Stimulated activated naive CD8-positive, alpha-beta T cell treated with anti-CD3 and anti-CD28 coated beads, Interleukin-15, Interleukin-2, amounts not matched to agents 100 ng/mL and 50 ng/mL, for 24 hours (primary cell): Measurements from ENCODE around the gene ENOPH1.
"Not testable (repeated sequence)": the region's sequence is repeated elsewhere in the genome, so short reads cannot be mapped to it uniquely, and the experiment has no call there.

ENCODE experiments used
- H3K27ac Mint-ChIP-seq: one replicate; pipeline ENCODE4 v1.8.0; 2021; ENCODE audit warnings: mild to moderate bottlenecking, mixed read lengths
- H3K27me3 Mint-ChIP-seq: one replicate; pipeline ENCODE4 v1.8.0; 2021; ENCODE audit warnings: mixed read lengths
- H3K36me3 Mint-ChIP-seq: one replicate; pipeline ENCODE4 v1.8.0; 2021; ENCODE audit warnings: low read depth, mixed read lengths
- H3K4me1 Mint-ChIP-seq: one replicate; pipeline ENCODE4 v1.8.0; 2021; ENCODE audit warnings: low read depth, mixed read lengths
- H3K4me3 Mint-ChIP-seq: one replicate; pipeline ENCODE4 v1.8.0; 2021; ENCODE audit warnings: mild to moderate bottlenecking, mixed read lengths
- H3K9me3 Mint-ChIP-seq: one replicate; pipeline ENCODE4 v1.8.0; 2021; ENCODE audit warnings: mixed read lengths

Gene ENOPH1

GRCh38 chr4:82436130-82436529 is 5.7 kb downstream of the ENOPH1 start:
- no peaks in the 10 kb centered on the region for H3K9me3 Mint-ChIP-seq
- peaks cover 95% of the 10 kb centered on the region for H3K4me1 Mint-ChIP-seq
- peak overlapping the region; percentile 86 for H3K27ac Mint-ChIP-seq
- peaks cover 73% of the 10 kb centered on the region for H3K36me3 Mint-ChIP-seq
- no peaks in the 10 kb centered on the region for H3K27me3 Mint-ChIP-seq
- H3K4me3 Mint-ChIP-seq: no peak overlapping the region

GRCh38 chr4:82436780-82437179 is 6.4 kb downstream of the ENOPH1 start:
- Mint-ChIP-seq H3K36me3 (peaks cover 73% of the 10 kb centered on the region), H3K4me1 (peaks cover 95% of the 10 kb centered on the region), H3K27me3 (no peaks in the 10 kb centered on the region), H3K9me3 (no peaks in the 10 kb centered on the region), H3K4me3 (no peak overlapping the region), H3K27ac (peak overlapping the region; percentile 86)

- H3K4me1 Mint-ChIP-seq: peaks cover 92% of the 10 kb centered on the region
- H3K36me3 Mint-ChIP-seq: peaks cover 72% of the 10 kb centered on the region
- H3K27ac Mint-ChIP-seq: peak overlapping the region; percentile 86
- no peaks in the 10 kb centered on the region for H3K9me3 Mint-ChIP-seq
- peak overlapping the region; percentile 52 for H3K4me3 Mint-ChIP-seq
- no peaks in the 10 kb centered on the region for H3K27me3 Mint-ChIP-seq
Observed at GRCh38 chr4:82437285-82438005, 7.1 kb downstream of the ENOPH1 start.

GRCh38 chr4:82439088-82439487 is 8.7 kb downstream of the ENOPH1 start:
- Mint-ChIP-seq H3K9me3 (no peaks in the 10 kb centered on the region), H3K4me1 (peaks cover 80% of the 10 kb centered on the region), H3K27ac (peak overlapping the region; percentile 77), H3K27me3 (no peaks in the 10 kb centered on the region), H3K4me3 (peak overlapping the region; percentile 3), H3K36me3 (peaks cover 60% of the 10 kb centered on the region)

- Mint-ChIP-seq H3K9me3 (no peaks in the 10 kb centered on the region), H3K27ac (no peak overlapping the region), H3K4me3 (no peak overlapping the region), H3K36me3 (peaks cover 54% of the 10 kb centered on the region), H3K27me3 (no peaks in the 10 kb centered on the region), H3K4me1 (peaks cover 28% of the 10 kb centered on the region)
Observed at GRCh38 chr4:82447886-82448285, 17.5 kb downstream of the ENOPH1 start.

GRCh38 chr4:82450966-82451755 is 20.8 kb downstream of the ENOPH1 start:
- no peaks in the 10 kb centered on the region for H3K27me3 Mint-ChIP-seq

GRCh38 chr4:82452026-82452425 is 21.6 kb downstream of the ENOPH1 start:
- no peak overlapping the region for H3K4me3 Mint-ChIP-seq
- no peaks in the 10 kb centered on the region for H3K27me3 Mint-ChIP-seq
- no peaks in the 10 kb centered on the region for H3K9me3 Mint-ChIP-seq
- no peak overlapping the region for H3K27ac Mint-ChIP-seq
- H3K36me3 Mint-ChIP-seq: peaks cover 79% of the 10 kb centered on the region
- H3K4me1 Mint-ChIP-seq: peaks cover 27% of the 10 kb centered on the region

More at GRCh38 chr4:82450966-82451755, 20.8 kb downstream of the ENOPH1 start:
- Mint-ChIP-seq H3K4me3 (no peak overlapping the region), H3K4me1 (peaks cover 28% of the 10 kb centered on the region), H3K9me3 (no peaks in the 10 kb centered on the region), H3K36me3 (peaks cover 70% of the 10 kb centered on the region), H3K27ac (peak overlapping the region; percentile 51)

- no peak overlapping the region for H3K4me3 Mint-ChIP-seq
- peaks cover 6% of the 10 kb centered on the region for H3K4me1 Mint-ChIP-seq
- peaks cover 79% of the 10 kb centered on the region for H3K36me3 Mint-ChIP-seq
- peak overlapping the region; percentile 40 for H3K27ac Mint-ChIP-seq
- H3K9me3 Mint-ChIP-seq: no peaks in the 10 kb centered on the region
- no peaks in the 10 kb centered on the region for H3K27me3 Mint-ChIP-seq
Observed at GRCh38 chr4:82457266-82457665, 26.9 kb downstream of the ENOPH1 start.

- peak overlapping the region; percentile 51 for H3K27ac Mint-ChIP-seq
Observed at GRCh38 chr4:82458729-82459128, 28.3 kb downstream of the ENOPH1 start.

GRCh38 chr4:82461710-82462109 is 31.3 kb downstream of the ENOPH1 start:
- Mint-ChIP-seq H3K27me3 (no peaks in the 10 kb centered on the region), H3K9me3 (no peaks in the 10 kb centered on the region), H3K27ac (no peak overlapping the region), H3K4me3 (no peak overlapping the region), H3K36me3 (peaks cover 73% of the 10 kb centered on the region), H3K4me1 (peaks cover 6% of the 10 kb centered on the region)

More at GRCh38 chr4:82458729-82459128, 28.3 kb downstream of the ENOPH1 start:
- Mint-ChIP-seq H3K4me1 (peaks cover 6% of the 10 kb centered on the region), H3K36me3 (peaks cover 78% of the 10 kb centered on the region), H3K9me3 (no peaks in the 10 kb centered on the region), H3K4me3 (no peak overlapping the region), H3K27me3 (no peaks in the 10 kb centered on the region)

GRCh38 chr4:82462415-82462831 is 32.0 kb downstream of the ENOPH1 start:
- Mint-ChIP-seq H3K9me3 (no peaks in the 10 kb centered on the region), H3K4me1 (peaks cover 6% of the 10 kb centered on the region), H3K4me3 (no peak overlapping the region), H3K27ac (no peak overlapping the region), H3K36me3 (peaks cover 66% of the 10 kb centered on the region), H3K27me3 (no peaks in the 10 kb centered on the region)

GRCh38 chr4:82463221-82463620 is 32.8 kb downstream of the ENOPH1 start:
- Mint-ChIP-seq H3K36me3 (peaks cover 65% of the 10 kb centered on the region), H3K4me1 (peaks cover 6% of the 10 kb centered on the region), H3K9me3 (no peaks in the 10 kb centered on the region), H3K27ac (no peak overlapping the region), H3K27me3 (no peaks in the 10 kb centered on the region), H3K4me3 (no peak overlapping the region)

GRCh38 chr4:82467471-82467870 is 37.1 kb downstream of the ENOPH1 start:
- Mint-ChIP-seq H3K9me3 (no peaks in the 10 kb centered on the region), H3K36me3 (peaks cover 40% of the 10 kb centered on the region), H3K27me3 (no peaks in the 10 kb centered on the region), H3K4me3 (no peak overlapping the region), H3K27ac (no peak overlapping the region), H3K4me1 (no peaks in the 10 kb centered on the region)

- H3K36me3 Mint-ChIP-seq: peaks cover 23% of the 10 kb centered on the region
- H3K4me1 Mint-ChIP-seq: no peaks in the 10 kb centered on the region
- H3K27me3 Mint-ChIP-seq: no peaks in the 10 kb centered on the region
- no peak overlapping the region for H3K4me3 Mint-ChIP-seq
- no peaks in the 10 kb centered on the region for H3K9me3 Mint-ChIP-seq
- H3K27ac Mint-ChIP-seq: no peak overlapping the region
Observed at GRCh38 chr4:82469791-82470345, 39.5 kb downstream of the ENOPH1 start.

GRCh38 chr4:82473080-82473479 is 42.7 kb downstream of the ENOPH1 start:
- H3K27me3 Mint-ChIP-seq, H3K4me1 Mint-ChIP-seq, H3K4me3 Mint-ChIP-seq, H3K9me3 Mint-ChIP-seq, H3K27ac Mint-ChIP-seq: not testable (repeated sequence)
- peaks cover 10% of the 10 kb centered on the region for H3K36me3 Mint-ChIP-seq
